HCT116 (cell line): Measurements from ENCODE around the gene TMEM38A.

Experiments
- CEBPB ChIP-seq: IDR thresholded peaks from 2 replicates; pipeline ENCODE4 v1.6.1; 2012; ENCODE audit warnings: low read depth
- CTCF ChIP-seq, 3 experiments: fragments of 200-600 bp in 1 of 3; sonication (generic) in 1 of 3; IDR thresholded peaks in 2 of 3; conservative IDR thresholded peaks in 1 of 3; 2 replicates each; pipeline ENCODE4 v1.5.1; 2012 to 2017; ENCODE audit warnings: low read depth in 2 of 3, low read length in 2 of 3, antibody characterized with exemption in 1 of 3, borderline replicate concordance in 1 of 3, control low read depth in 1 of 3, mild to moderate bottlenecking in 1 of 3, mixed read lengths in 1 of 3, mixed run types in 1 of 3, moderate library complexity in 1 of 3; ENCODE audit not compliant: insufficient read depth in 1 of 3
- EGR1 ChIP-seq: IDR thresholded peaks from 2 replicates; pipeline ENCODE4 v1.6.1; 2012; ENCODE audit warnings: low read depth
- EZH2 ChIP-seq: fragments of 200-600 bp; sonication (generic); IDR thresholded peaks from 2 replicates; pipeline ENCODE4 v1.6.1; 2017; ENCODE audit warnings: antibody characterized with exemption, mixed run types
- JUND ChIP-seq: IDR thresholded peaks from 2 replicates; pipeline ENCODE4 v1.6.1; 2012
- POLR2A ChIP-seq: IDR thresholded peaks from 2 replicates; pipeline ENCODE4 v1.7.0; 2011; ENCODE audit warnings: borderline replicate concordance; ENCODE audit not compliant: insufficient read depth, insufficient read length; ENCODE audit errors: extremely low read depth
- POLR2AphosphoS5 ChIP-seq: IDR thresholded peaks from 2 replicates; pipeline ENCODE4 v1.6.1; 2011; ENCODE audit warnings: mild to moderate bottlenecking, low read depth, low read length, moderate library complexity
- SIN3A ChIP-seq: IDR thresholded peaks from 2 replicates; pipeline ENCODE4 v1.6.1; 2012; ENCODE audit warnings: low read depth
- TCF7L2 ChIP-seq: IDR thresholded peaks from 2 replicates; pipeline ENCODE4 v1.7.0; 2011; ENCODE audit warnings: borderline replicate concordance, inconsistent platforms; ENCODE audit not compliant: insufficient read depth, insufficient read length; ENCODE audit errors: extremely low read depth
- YY1 ChIP-seq: IDR thresholded peaks from 2 replicates; pipeline ENCODE4 v1.6.1; 2011; ENCODE audit warnings: low read length, low read depth, moderate library complexity, mild to moderate bottlenecking; ENCODE audit not compliant: insufficient replicate concordance; ENCODE audit errors: extremely low read depth
- ZNF274 ChIP-seq: fragments of 200-500 bp; sonication (Bioruptor generic); IDR thresholded peaks from 2 replicates; pipeline ENCODE4 v1.6.1; 2014; ENCODE audit warnings: mild to moderate bottlenecking, low read depth, low read length, inconsistent platforms
- TF ChIP-seq, protein P1 (sequence below): IDR thresholded peaks from 2 replicates; pipeline ENCODE4 v1.6.1; 2012
- TF ChIP-seq, protein P2 (sequence below): IDR thresholded peaks from 2 replicates; pipeline ENCODE4 v1.6.1; 2012; ENCODE audit warnings: low read depth
- TF ChIP-seq, protein P3 (sequence below): IDR thresholded peaks from 2 replicates; pipeline ENCODE4 v1.6.1; 2011; ENCODE audit warnings: mild to moderate bottlenecking, low read length, moderate library complexity; ENCODE audit not compliant: insufficient replicate concordance; ENCODE audit errors: extremely low read depth

DNA sequence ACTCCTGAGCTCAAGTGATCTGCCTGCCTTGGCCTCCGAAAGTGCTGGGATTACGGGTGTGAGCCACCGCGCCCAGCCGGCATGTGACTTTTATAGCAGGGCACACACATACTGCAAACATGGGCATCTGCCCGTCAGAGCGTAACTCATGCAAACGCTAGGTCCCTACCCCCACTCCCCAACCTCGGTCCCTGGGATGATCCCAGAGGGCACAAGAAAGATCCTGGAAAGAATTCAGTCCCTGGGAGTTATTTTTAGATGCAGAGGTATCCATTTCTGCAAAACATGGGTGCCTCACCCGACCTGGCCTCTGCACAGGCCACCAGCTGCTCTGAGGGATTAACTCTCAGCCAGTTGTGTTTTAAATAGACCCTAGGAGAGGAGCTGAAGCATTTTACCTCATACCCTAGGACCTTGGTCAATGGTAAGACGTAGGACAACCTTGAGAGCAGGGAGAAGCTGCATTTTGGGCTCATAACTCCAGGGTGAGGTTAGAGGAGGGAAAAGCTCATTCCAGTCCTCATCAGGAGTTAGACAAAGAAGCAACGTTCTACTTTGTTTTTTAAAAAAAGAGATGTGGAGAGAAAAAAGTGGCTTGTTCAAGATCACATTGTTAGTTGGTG, 10.8 kb downstream of the TMEM38A start:
- no peak for TF ChIP-seq ZNF274
- TF ChIP-seq POLR2A = no peak
- no peak for TF ChIP-seq CTCF (IDR thresholded peaks at IDR 0.05 in 2 of 3, conservative IDR thresholded peaks at IDR 0.05 in 1 of 3; ENCODE audit: borderline replicate concordance in 1 of 3, insufficient read depth in 1 of 3, low read depth in 2 of 3, low read length in 2 of 3)
- TF ChIP-seq TCF7L2 = no peak
- no peak for TF ChIP-seq EZH2
- no peak for TF ChIP-seq POLR2AphosphoS5
- TF ChIP-seq, protein P1, sequence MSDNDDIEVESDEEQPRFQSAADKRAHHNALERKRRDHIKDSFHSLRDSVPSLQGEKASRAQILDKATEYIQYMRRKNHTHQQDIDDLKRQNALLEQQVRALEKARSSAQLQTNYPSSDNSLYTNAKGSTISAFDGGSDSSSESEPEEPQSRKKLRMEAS = no peak
- no peak for TF ChIP-seq SIN3A
- TF ChIP-seq, protein P2, sequence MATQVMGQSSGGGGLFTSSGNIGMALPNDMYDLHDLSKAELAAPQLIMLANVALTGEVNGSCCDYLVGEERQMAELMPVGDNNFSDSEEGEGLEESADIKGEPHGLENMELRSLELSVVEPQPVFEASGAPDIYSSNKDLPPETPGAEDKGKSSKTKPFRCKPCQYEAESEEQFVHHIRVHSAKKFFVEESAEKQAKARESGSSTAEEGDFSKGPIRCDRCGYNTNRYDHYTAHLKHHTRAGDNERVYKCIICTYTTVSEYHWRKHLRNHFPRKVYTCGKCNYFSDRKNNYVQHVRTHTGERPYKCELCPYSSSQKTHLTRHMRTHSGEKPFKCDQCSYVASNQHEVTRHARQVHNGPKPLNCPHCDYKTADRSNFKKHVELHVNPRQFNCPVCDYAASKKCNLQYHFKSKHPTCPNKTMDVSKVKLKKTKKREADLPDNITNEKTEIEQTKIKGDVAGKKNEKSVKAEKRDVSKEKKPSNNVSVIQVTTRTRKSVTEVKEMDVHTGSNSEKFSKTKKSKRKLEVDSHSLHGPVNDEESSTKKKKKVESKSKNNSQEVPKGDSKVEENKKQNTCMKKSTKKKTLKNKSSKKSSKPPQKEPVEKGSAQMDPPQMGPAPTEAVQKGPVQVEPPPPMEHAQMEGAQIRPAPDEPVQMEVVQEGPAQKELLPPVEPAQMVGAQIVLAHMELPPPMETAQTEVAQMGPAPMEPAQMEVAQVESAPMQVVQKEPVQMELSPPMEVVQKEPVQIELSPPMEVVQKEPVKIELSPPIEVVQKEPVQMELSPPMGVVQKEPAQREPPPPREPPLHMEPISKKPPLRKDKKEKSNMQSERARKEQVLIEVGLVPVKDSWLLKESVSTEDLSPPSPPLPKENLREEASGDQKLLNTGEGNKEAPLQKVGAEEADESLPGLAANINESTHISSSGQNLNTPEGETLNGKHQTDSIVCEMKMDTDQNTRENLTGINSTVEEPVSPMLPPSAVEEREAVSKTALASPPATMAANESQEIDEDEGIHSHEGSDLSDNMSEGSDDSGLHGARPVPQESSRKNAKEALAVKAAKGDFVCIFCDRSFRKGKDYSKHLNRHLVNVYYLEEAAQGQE = no peak
- no peak for TF ChIP-seq EGR1
- TF ChIP-seq JUND = no peak
- no peak for TF ChIP-seq YY1
- TF ChIP-seq, protein P3, sequence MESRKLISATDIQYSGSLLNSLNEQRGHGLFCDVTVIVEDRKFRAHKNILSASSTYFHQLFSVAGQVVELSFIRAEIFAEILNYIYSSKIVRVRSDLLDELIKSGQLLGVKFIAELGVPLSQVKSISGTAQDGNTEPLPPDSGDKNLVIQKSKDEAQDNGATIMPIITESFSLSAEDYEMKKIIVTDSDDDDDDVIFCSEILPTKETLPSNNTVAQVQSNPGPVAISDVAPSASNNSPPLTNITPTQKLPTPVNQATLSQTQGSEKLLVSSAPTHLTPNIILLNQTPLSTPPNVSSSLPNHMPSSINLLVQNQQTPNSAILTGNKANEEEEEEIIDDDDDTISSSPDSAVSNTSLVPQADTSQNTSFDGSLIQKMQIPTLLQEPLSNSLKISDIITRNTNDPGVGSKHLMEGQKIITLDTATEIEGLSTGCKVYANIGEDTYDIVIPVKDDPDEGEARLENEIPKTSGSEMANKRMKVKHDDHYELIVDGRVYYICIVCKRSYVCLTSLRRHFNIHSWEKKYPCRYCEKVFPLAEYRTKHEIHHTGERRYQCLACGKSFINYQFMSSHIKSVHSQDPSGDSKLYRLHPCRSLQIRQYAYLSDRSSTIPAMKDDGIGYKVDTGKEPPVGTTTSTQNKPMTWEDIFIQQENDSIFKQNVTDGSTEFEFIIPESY = no peak
- no peak for TF ChIP-seq CEBPB
